DND-41 (cell line): ENCODE data around the gene TBL1Y.

Experiments
- CTCF ChIP-seq: IDR thresholded peaks from 2 replicates; pipeline ENCODE4 v1.5.1; 2012; ENCODE audit warnings: borderline replicate concordance, low read length, moderate library complexity, mild to moderate bottlenecking; ENCODE audit not compliant: poor library complexity, severe bottlenecking; ENCODE audit errors: extremely low read depth
- EZH2 ChIP-seq: IDR thresholded peaks from 3 replicates; pipeline ENCODE4 v1.6.1; 2012; ENCODE audit warnings: borderline replicate concordance, low read depth, mild to moderate bottlenecking, moderate library complexity, low read length, inconsistent platforms; ENCODE audit not compliant: severe bottlenecking

GRCh38 chrY:6921061-6921460 is 10.6 kb downstream of the TBL1Y start:
- TF ChIP-seq CTCF (no peak), EZH2 (no peak)
